Measurements from ENCODE around the gene GCGR.
A peak's percentile ranks its signal among the peaks of the same experiment; 100 is the strongest.

GCGR gene

DNA sequence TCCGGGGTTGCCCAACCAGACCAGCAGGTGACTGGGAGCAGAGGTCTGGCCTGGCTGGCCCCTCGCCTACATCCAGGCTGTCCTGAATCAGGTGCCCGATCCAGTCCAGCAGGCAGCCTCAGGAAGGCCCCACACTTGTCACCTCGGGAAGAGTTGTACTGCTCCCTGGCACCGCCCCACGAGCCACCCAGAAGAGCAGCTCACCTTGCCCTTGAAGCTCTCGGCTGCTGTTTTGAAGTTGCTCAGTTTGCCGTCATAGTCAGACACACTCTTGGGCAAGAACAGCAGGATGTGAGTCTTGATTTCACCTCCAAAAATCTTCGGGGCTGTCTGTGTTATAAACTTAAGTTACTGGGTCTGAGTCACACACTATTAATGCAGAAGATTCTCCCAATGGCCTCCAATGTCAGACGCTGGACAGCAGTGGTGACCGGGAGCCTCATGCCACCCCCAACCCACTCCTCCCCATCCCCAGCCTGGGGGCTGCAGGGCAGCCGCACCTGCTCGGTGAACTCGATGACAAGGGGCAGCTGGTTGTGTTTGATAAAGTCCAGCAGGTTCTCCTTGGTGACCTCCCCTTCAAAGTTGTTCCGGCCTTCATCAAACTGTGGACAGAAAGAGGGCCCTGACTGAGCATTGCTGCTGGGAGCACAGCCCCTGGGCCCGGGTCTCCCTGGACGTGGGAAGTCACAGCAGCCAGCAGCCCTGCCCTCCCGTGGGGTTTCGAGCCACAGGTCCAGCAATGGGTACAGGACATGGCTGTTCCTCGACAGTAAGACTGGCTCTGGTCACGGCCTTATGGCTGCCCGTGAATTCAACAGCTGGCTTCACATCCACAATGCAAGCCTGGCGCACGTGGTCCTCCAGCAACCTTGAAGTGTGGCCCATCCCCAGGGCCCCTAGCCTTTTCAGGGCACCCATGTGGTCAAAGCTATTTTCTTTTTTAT is 43.1 kb downstream of the GCGR start:
- DNase-seq (ENCODE audit: low spot score): no peak

DNA sequence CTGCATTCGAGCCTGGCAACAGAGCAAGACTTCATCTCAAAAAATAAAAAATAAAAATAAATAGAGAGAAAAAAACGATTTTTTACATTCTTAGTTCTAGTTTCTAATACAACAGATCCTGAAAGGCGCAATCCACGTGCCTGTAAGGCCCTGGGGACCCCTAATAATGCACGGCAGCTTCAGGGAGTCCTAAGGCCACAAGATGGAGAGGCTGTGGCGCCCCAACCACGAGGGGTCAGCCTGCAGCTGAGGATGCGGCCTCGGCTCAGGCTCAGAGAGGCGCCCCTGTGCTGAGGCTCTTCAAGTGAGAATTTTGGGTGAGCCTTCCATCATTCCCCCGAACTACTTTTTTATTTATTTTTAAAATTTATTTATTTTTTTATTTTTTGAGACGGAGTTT is 45.5 kb downstream of the GCGR start:
- no peak for DNase-seq (ENCODE audit: low spot score)

DNA sequence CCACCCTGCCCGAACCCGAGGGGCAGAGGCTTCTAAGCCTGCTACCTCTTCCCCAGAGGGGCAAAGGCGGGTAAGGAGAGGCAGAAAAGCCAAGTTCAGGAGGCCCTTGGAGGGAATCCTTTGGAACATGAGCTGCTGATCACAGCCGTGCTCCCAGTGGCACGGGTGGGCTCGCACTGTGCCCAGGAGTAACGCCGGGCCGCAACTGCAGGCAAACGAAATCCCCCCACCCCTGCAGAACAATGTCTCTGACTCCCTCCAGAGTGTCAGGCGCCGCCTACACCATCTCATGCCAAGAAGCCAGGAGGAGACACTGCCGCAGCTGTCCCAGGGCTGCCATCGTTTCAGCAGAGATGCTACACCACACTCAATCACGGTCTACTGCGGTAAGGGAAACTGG is 47.5 kb downstream of the GCGR start:
- no peak for DNase-seq (ENCODE audit: low spot score)

DNA sequence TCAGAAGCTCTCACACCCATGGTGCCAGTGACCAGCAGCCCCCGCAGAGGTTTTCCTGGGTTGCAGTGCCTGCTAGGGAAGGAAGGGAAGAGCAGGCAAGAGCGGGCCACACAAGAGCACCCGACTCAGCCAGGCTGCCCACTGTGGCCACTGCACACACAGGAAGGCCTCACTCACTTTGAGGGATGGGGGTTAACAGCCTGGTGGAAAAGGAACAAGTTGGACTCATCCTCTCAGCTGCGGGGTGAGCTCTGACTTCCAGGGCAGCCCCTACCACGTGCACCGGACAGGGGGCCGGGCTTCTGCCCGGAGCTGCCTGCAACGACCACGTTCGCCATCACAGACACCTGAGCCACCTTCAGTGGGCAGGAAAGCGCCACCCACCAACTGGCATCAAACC is 48.3 kb downstream of the GCGR start:
- DNase-seq (ENCODE audit: low spot score): no peak

DNA sequence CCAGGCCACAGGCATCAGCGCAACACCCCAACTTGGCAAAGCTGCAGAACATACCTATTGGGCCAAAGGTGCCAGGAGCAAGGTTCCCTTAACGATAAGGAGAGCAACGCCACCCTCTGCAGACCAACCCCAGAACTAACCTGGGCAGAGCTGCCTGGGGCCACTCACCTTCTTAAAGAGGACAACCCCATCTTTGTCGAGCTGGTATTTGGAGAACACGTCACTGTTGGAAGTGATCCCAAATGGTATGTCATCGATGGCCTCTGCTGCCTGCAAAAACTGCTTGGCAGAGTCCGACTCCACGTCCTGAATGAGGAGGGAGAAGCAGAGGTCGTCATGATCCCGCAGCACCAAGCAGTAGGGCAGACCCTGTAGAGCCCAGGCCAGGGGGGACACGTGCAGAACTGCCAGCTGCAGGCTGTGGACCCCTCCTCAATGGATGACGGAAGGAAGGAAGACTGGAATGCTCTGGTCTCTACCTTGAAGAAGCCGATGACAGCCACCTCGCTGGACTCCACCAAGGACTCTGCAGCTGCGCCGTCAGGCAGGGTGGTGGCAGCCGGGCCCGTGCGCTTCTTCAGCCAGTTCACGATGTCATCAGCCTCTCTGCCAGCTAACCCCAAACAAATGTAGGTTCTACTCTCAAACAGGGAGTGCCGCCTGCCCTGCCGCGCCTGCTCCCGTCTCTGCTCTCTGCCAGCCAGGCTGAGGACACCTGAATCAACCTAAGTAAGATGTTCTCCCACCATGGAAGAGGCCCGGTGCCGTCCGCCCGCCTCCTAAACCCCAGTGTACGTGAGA is 51.2 kb downstream of the GCGR start:
- DNase-seq (ENCODE audit: low spot score): no peak

DNA sequence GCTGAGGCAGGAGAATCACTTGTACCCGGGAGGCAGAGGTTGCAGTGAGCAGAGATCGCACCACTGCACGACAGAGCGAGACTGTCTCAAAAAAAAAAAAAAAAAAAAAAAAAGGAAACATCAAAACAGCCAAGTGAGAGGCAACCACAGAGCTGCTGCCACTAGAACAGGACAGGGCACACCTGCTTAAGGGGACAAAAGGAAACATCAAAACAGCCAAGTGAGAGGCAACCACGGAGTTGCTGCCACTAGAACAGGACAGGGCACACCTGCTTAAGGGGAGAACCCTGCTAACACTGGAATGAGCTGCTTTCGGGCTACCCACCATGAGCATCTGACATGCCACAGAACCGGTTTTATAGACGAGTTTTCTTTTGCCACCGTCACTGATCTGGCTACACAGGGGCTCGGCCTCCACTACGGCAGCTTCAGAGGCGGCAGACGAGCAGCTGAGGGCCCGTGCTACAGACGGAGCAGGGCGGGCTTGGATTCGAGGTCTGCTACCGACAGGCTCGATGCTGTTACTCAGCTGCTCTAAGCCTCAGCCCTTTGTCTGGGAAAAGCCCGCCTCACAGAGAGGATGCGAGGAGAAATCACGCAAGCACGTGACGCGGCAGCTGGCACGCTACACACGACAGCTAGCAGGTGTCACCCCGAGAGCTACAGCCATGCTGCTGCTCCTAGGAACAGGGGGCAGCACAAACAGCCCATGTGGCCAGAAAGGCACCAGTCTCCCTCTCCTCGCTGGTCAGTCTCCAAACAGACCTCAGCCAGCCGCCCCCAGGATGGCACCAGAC is 54.4 kb downstream of the GCGR start:
- DNase-seq (ENCODE audit: low spot score): no peak

DNA sequence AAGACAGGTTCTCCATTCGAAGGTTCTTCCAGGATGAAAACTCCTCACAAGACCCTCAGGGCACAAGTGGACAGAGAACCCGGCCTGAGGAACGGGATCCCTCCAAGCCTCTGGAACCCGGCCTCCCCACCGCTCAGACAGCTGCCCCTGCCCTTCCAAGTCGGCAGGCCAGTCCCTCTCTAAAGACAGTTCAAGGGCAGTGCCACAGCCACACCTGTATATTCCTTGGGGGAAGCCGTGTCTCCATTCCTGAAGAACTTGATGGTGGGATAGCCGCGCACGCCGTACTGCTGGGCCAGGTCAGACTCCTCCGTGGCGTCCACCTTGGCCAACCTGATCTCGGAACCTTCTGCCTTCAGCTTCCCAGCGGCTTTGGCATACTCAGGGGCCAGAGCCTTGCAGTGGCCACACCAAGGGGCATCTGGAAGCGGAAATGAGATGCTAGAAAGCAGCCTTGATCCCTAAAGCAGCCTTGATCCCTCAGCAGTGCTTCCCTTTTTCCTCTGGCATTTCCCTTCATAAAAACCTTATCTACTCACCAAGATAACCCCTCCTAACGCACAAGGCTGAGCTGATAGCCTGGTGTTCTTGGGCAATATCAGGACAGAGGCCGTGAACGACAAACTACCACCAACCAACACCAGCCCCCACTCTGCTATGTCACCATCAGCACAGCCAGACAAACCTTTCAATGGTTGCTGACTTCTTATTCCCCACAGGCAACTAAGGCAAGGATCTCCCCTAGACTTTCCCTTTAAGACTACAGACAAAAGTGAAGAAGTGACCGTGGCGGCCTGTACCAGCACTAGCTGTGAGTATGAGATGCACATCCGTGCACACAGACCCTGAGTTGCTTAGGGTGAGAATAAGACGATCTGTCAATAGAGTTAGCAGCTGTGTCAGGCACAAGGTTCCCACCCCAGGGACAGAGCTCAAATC is 55.3 kb downstream of the GCGR start:
- no peak for DNase-seq (ENCODE audit: low spot score)

DNA sequence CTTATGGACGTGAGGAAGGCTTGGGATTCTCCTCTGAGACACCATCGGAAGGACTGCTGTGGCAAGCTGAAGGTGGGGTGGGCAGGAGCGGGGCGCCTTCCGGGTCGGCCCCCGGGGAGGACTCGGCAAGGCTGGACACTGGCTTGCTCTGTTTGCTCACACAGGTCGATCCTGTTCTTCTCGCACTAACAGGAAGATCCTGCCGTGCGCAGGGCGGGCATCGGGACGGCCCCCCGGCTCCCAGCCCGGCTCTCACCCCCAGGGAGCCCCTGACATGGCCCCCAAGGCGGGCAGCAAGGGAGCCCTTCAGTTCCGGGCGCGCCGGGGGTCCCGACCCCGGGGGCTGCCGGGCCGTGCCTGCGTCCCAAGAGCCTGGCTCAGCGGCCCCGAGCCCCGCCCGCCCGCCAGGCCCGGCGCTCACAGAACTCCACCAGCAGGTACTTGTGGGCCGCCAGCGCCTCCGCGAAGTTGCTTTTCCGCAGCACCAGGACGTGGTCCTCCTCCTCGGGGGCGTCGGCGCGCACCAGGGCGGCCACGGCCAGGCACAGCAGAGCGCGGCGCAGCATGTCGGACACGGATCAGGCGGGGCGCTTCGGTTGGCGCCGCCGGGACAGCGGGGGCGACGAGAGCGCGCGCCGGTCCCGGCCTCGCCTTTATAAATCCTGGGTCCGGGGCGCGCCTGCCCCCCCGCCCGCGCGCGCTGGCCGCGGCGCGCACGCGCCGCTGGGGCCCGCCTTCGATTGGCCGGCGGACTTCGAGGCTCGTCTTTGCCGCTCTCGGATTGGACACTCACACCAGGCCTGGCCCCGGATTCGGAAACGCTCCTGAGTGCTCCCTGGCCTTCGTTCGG is 56.2 kb downstream of the GCGR start, which contains the start of gene P4HB:
TSS of gene P4HB (minus strand) at position 630 of the 850 bp plus-strand sequence. CDS start at position 566, 64 bp downstream.
- peak; percentile 36 for DNase-seq (ENCODE audit: low spot score)

DNA sequence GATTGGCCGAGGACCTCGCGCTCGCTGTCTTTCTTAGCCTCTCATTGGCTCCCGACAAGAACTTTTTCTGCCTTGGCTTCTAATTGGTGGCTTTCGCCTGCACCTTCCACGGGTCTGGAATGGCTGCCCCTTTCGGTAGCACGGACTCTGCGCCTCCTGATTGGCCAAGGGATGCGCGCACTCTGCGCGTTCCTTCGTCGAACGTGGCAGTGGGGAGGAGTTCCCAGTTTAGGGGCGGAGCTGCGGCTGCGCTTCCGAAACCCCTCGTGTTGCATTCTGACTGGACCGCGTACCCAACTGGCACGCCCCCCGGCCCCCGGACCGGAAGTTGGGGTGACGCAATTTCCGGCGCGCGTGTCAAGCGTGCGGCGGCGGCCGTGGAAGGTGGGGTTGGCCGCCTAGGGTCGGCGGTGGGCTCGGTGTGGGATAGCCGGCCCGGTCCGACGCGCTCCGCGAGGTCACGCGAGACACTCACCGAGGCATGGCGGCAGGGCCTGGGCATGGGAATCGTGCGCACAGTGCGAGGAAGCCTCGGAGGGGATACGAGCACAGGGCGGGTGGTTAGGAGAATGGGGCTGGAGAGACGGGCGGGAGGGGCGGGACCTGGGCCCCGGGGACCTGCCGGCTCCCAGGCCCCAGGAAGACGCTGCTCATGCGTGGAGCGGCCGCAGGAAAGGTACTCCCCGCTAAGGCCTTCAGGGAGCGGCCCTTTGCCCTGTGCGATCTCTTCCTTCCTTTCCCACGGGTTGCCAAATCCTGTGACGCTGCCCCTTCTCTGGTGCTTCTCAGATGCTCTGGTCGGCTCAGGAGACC is 57.0 kb downstream of the GCGR start:
- DNase-seq (ENCODE audit: low spot score): peak; percentile 100

DNA sequence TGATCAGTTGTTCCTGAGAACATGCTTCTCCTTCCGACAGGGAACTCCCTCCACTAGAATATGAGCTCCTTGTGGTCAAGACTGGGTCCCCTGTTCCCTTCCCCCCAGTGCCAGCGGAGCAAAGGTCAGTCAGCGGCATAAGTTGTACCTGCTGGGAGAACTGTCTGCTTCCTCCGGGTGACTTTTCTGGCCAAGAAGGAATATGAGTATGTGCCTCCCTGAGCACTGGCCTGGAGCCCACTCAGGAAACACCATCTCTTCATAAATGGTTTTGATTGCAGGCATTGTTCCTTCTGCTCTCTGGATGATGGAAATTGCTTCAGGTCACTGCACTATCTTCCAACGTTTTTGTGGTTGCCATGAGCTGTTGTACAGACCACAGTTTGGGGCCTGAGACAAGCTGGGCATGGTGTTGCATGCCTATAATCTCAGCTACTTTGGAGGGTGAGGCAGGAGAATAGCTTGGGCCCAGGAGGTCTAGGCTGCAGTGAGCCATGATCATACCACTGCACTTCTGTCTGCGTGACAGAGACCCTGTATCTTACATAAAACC is 59.2 kb downstream of the GCGR start:
- DNase-seq (ENCODE audit: low spot score): no peak

Data from GM03348 (cell line).